Left lung (tissue), 10 donors: ENCODE data around the gene IFIT3. TPM values are rescaled to one million over a fixed set of nuclear protein-coding genes. Genes with fewer than 3 reads are reported as not detected.

Experiments used
- ATAC-seq: fragments of 200-7000 bp; cut with Tn5 transposase; one replicate; pipeline ENCODE4 v1.9.1; 2020; ENCODE audit warnings: moderate library complexity
- DNase-seq, 4 donors: peaks; one replicate each; pipeline ENCODE4 v3.0.0-alpha.2; 2013 to 2020
- H3K27ac ChIP-seq, 2 donors: fragments of 200-600 bp; sonication (generic) in 1 of 2; one replicate each; pipeline versions ENCODE4 v1.5.0 to v1.8.0; 2020 to 2021
- H3K27me3 ChIP-seq, 2 donors: fragments of 200-600 bp; sonication (generic) in 1 of 2; one replicate each; pipeline versions ENCODE4 v1.5.0 to v1.8.0; 2020 to 2021
- H3K36me3 ChIP-seq, 2 donors: fragments of 200-600 bp; sonication (generic) in 1 of 2; one replicate each; pipeline versions ENCODE4 v1.5.0 to v1.8.0; 2020 to 2021
- H3K4me1 ChIP-seq, 2 donors: fragments of 200-600 bp; one replicate each; pipeline ENCODE4 v1.8.0; 2021
- H3K4me3 ChIP-seq, 2 donors: fragments of 200-600 bp; sonication (generic) in 1 of 2; one replicate each; pipeline versions ENCODE4 v1.5.0 to v1.8.0; 2020 to 2021; ENCODE audit warnings: mild to moderate bottlenecking in 1 of 2
- H3K9me3 ChIP-seq, 2 donors: fragments of 200-600 bp; sonication (generic) in 1 of 2; one replicate each; pipeline versions ENCODE4 v1.5.0 to v1.8.0; 2020 to 2021
- CTCF ChIP-seq, 2 donors: fragments of 200-600 bp; sonication (generic) in 1 of 2; IDR thresholded peaks; one replicate each; pipeline versions ENCODE4 v1.5.0 to v1.8.0; 2021; ENCODE audit warnings: antibody characterized with exemption in 2 of 2
- intact Hi-C, 2 donors: fragments of 100-400 bp; cut with DNase I; formaldehyde crosslinking; loops; one replicate each; pipeline versions ENCODE4 v1.11.2 to v1.14.2; 2022
- polyA plus RNA-seq, 6 donors: library from polyadenylated mRNA; unstranded; fragments of 120-200 nt; gene quantifications; one replicate each; pipeline ENCODE4 v1.2.1, GENCODE V29; 2013; ENCODE audit not compliant: insufficient read length in 6 of 6
- total RNA-seq, 2 donors: library from RNA; stranded (reverse); fragmentation: NEBNext Ultra II Directional; extraction: Animal tissue kit (Norgen Biotek cat#: 25700); gene quantifications; one replicate each; pipeline ENCODE4 v1.2.1, GENCODE V29; 2021
- donor health status: DM: no; HTN: yes; CAD: no.
- donor health status: DM: no; HTN: no; CAD: no.

The IFIT3 gene
- total and polyA plus RNA-seq, 8 donors: 12.4 to 48.9 (median 14.4) TPM

- no peak for DNase-seq
- Histone ChIP-seq H3K4me1 (peaks cover 6 to 33% of the 10 kb centered on the region in 2 donors), H3K27me3 (no peaks in the 10 kb centered on the region), H3K27ac (no peak overlapping the region), H3K9me3 (no peaks in the 10 kb centered on the region), H3K36me3 (peaks cover 0 to 36% of the 10 kb centered on the region in 2 donors), H3K4me3 (peak overlapping the region in 1 of 2 donors; percentile 58)
- ATAC-seq: no peak
- TF ChIP-seq CTCF (IDR thresholded peaks at IDR 0.05): no peak
- intact Hi-C loops: no loop called here
Measured at GRCh38 chr10:89304026-89304425, 23.8 kb upstream of the IFIT3 start.

- ATAC-seq (no peak), DNase-seq (no peak)
- intact Hi-C loops: no loop called here
- no peaks in the 10 kb centered on the region for H3K9me3 ChIP-seq
- no peak overlapping the region for H3K27ac ChIP-seq
- peaks cover 0 to 37% of the 10 kb centered on the region in 2 donors for H3K36me3 ChIP-seq
- H3K4me3 ChIP-seq: peak overlapping the region in 1 of 2 donors; percentile 58
- H3K27me3 ChIP-seq: no peaks in the 10 kb centered on the region
- H3K4me1 ChIP-seq: peaks cover 6 to 33% of the 10 kb centered on the region in 2 donors
- no peak for TF ChIP-seq CTCF (IDR thresholded peaks at IDR 0.05)
Measured at GRCh38 chr10:89304446-89304845, 23.4 kb upstream of the IFIT3 start.

GRCh38 chr10:89304925-89305324, 22.9 kb upstream of the IFIT3 start:
- Histone ChIP-seq H3K27ac (no peak overlapping the region), H3K9me3 (no peaks in the 10 kb centered on the region), H3K27me3 (no peaks in the 10 kb centered on the region), H3K4me1 (peaks cover 6 to 33% of the 10 kb centered on the region in 2 donors), H3K4me3 (no peak overlapping the region), H3K36me3 (peaks cover 0 to 37% of the 10 kb centered on the region in 2 donors)
- no peak for ATAC-seq
- no peak for TF ChIP-seq CTCF (IDR thresholded peaks at IDR 0.05)
- DNase-seq: no peak
- intact Hi-C loops: no loop called here

GRCh38 chr10:89305766-89306433, 21.9 kb upstream of the IFIT3 start:
- DNase-seq (no peak), ATAC-seq (no peak)
- TF ChIP-seq CTCF (IDR thresholded peaks at IDR 0.05): no peak
- intact Hi-C loops: no loop called here
- H3K4me3 ChIP-seq: no peak overlapping the region
- H3K36me3 ChIP-seq: peaks cover 0 to 37% of the 10 kb centered on the region in 2 donors
- H3K4me1 ChIP-seq: peaks cover 6 to 29% of the 10 kb centered on the region in 2 donors
- H3K9me3 ChIP-seq: no peaks in the 10 kb centered on the region
- no peak overlapping the region for H3K27ac ChIP-seq
- no peaks in the 10 kb centered on the region for H3K27me3 ChIP-seq

GRCh38 chr10:89306434-89307268, 21.1 kb upstream of the IFIT3 start:
- ATAC-seq (no peak), DNase-seq (no peak)
- TF ChIP-seq CTCF (IDR thresholded peaks at IDR 0.05): no peak
- Histone ChIP-seq H3K27ac (no peak overlapping the region), H3K36me3 (peaks cover 0 to 37% of the 10 kb centered on the region in 2 donors), H3K9me3 (no peaks in the 10 kb centered on the region), H3K27me3 (no peaks in the 10 kb centered on the region), H3K4me1 (peaks cover 6 to 24% of the 10 kb centered on the region in 2 donors), H3K4me3 (no peak overlapping the region)
- intact Hi-C loops: no loop called here
